DMS 273 (cell line): ENCODE measurements around the gene RAB7B.

Experiments
- DNase-seq: peaks from one replicate; lab custom pipeline; 2025; ENCODE audit not compliant: unreplicated experiment; lab: John Stamatoyannopoulos, UW

RAB7B gene

GRCh38 chr1:205930195-205930577, 73.0 kb downstream of the RAB7B start:
- no peak for DNase-seq

GRCh38 chr1:205929496-205930194, 73.5 kb downstream of the RAB7B start:
- no peak for DNase-seq

- no peak for DNase-seq
Observed at GRCh38 chr1:205928317-205928716, 74.9 kb downstream of the RAB7B start.

DNA sequence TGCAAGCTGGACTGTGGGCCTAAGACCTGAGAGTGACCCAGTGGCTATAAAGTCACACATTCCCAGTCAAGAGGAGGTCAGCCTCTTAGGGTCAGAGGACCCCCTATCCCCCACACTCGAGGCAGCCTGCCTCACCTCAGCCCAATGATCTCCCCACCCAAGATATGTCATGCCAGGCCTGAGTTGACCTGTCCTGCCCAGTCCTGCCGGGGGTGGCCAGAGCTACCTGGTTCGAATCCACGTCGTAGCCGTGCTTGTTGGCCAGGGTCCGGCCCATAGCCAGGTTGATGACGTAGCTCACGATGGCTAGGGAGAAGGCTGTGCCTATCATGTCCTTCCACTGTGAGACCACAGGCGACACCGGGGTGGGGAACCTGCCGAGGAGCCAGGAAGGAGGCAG, 75.5 kb downstream of the RAB7B start:
- no peak for DNase-seq

GRCh38 chr1:205927247-205927646, 75.9 kb downstream of the RAB7B start:
- DNase-seq = no peak
